MCF 10A (cell line): ENCODE data around the gene LRSAM1. TPM values are rescaled to one million over a fixed set of nuclear protein-coding genes. Genes with fewer than 3 reads are reported as not detected.
A peak's percentile ranks its signal among the peaks of the same experiment; 100 is the strongest.

Experiments
- BruUV-seq: library from RNA; stranded (reverse); fragments of 400-500 nt; replicated peaks from 2 replicates; lab custom pipeline; 2021; lab: Mats Ljungman, UMichigan
- CTCF ChIA-PET: fragments of 300-600 bp; sonication (Branson Sonifier 250); formaldehyde crosslinking; extraction: SDS; loops from one replicate; lab custom pipeline; 2021; ENCODE audit warnings: antibody characterized with exemption, inconsistent platforms; lab: Yijun Ruan, JAX
- POLR2A ChIA-PET: fragments of 300-600, 350-650 bp; sonication (Branson Sonifier 250); formaldehyde crosslinking; extraction: SDS; loops from one replicate; lab custom pipeline; 2020; ENCODE audit warnings: antibody characterized with exemption, inconsistent platforms; lab: Yijun Ruan, JAX
- DNase-seq: peaks from one replicate; pipeline ENCODE4 v3.0.0-alpha.2; 2018; ENCODE audit not compliant: unreplicated experiment
- H3K27ac Mint-ChIP-seq: one replicate; pipeline ENCODE4 v1.8.0; 2022; ENCODE audit warnings: mild to moderate bottlenecking, low read depth, mixed read lengths; ENCODE audit not compliant: unreplicated experiment
- H3K27me3 Mint-ChIP-seq: one replicate; pipeline ENCODE4 v1.8.0; 2022; ENCODE audit warnings: mixed read lengths; ENCODE audit not compliant: insufficient read depth, unreplicated experiment
- H3K36me3 Mint-ChIP-seq: one replicate; pipeline ENCODE4 v1.8.0; 2022; ENCODE audit warnings: mild to moderate bottlenecking, moderate library complexity, mixed read lengths; ENCODE audit not compliant: insufficient read depth, unreplicated experiment
- H3K4me1 Mint-ChIP-seq: one replicate; pipeline ENCODE4 v1.8.0; 2022; ENCODE audit warnings: mixed read lengths; ENCODE audit not compliant: insufficient read depth, unreplicated experiment
- H3K4me3 Mint-ChIP-seq: one replicate; pipeline ENCODE4 v1.8.0; 2022; ENCODE audit warnings: mild to moderate bottlenecking, moderate library complexity, mixed read lengths; ENCODE audit not compliant: unreplicated experiment
- H3K9me3 Mint-ChIP-seq: one replicate; pipeline ENCODE4 v1.8.0; 2022; ENCODE audit warnings: mixed read lengths; ENCODE audit not compliant: unreplicated experiment
- CTCF ChIP-seq: fragments of 200-600 bp; IDR thresholded peaks from one replicate; pipeline ENCODE4 v1.8.0; 2022; ENCODE audit warnings: antibody characterized with exemption, mild to moderate bottlenecking; ENCODE audit not compliant: unreplicated experiment
- intact Hi-C: fragments of 100-400 bp; cut with micrococcal nuclease; formaldehyde crosslinking; loops from 2 replicates; pipeline ENCODE4 v1.14.1; 2022
- total RNA-seq: library from RNA; stranded (reverse); gene quantifications from 2 replicates; pipeline ENCODE4 v1.2.3, GENCODE V29; 2022

Gene LRSAM1
- total RNA-seq, 1 experiment from 2014 or later = 23.5 TPM

GRCh38 chr9:127437497-127438264, 13.6 kb upstream of the LRSAM1 start:
- Mint-ChIP-seq H3K4me1 (no peaks in the 10 kb centered on the region), H3K27me3 (no peaks in the 10 kb centered on the region), H3K27ac (no peak overlapping the region), H3K4me3 (no peak overlapping the region), H3K36me3 (peaks cover 90% of the 10 kb centered on the region), H3K9me3 (no peaks in the 10 kb centered on the region)
- DNase-seq = no peak
- ChIA-PET CTCF (interaction anchor here (0.6 to 0.7 kb wide), 3 partner anchors 135 to 224 kb away, joined by 3 read pairs; no protein-coding TSS in a partner anchor), POLR2A (no interaction called here)
- intact Hi-C loops = no loop called here
- no TSS peak for BruUV-seq
- no peak for TF ChIP-seq CTCF

GRCh38 chr9:127438394-127438793, 12.9 kb upstream of the LRSAM1 start:
- Mint-ChIP-seq H3K36me3 (peaks cover 84% of the 10 kb centered on the region), H3K27me3 (no peaks in the 10 kb centered on the region), H3K4me1 (no peaks in the 10 kb centered on the region), H3K27ac (no peak overlapping the region), H3K4me3 (no peak overlapping the region), H3K9me3 (no peaks in the 10 kb centered on the region)
- BruUV-seq = no TSS peak
- DNase-seq = no peak
- TF ChIP-seq CTCF = no peak
- ChIA-PET POLR2A (no interaction called here), CTCF (interaction anchor here (0.6 kb wide), 1 partner anchor 225 kb away, joined by 3 read pairs; no protein-coding TSS in a partner anchor)
- intact Hi-C loops = no loop called here

- BruUV-seq = no TSS peak
- Mint-ChIP-seq H3K4me3 (no peak overlapping the region), H3K9me3 (no peaks in the 10 kb centered on the region), H3K27ac (peak overlapping the region; percentile 66), H3K27me3 (no peaks in the 10 kb centered on the region), H3K4me1 (peaks cover 40% of the 10 kb centered on the region), H3K36me3 (peaks cover 89% of the 10 kb centered on the region)
- ChIA-PET CTCF (interaction anchor here (0.6 to 0.7 kb wide), 3 partner anchors 84 to 229 kb away, joined by 3 to 4 read pairs (median 4); no protein-coding TSS in a partner anchor), POLR2A (interaction anchor here (0.8 to 2.2 kb wide), 8 partner anchors 8 to 230 kb away, joined by 3 to 12 read pairs (median 4); partner anchors contain the start of gene ZNF79)
- no peak for DNase-seq
- no peak for TF ChIP-seq CTCF
- intact Hi-C loops = loop anchor here (10.0 kb wide), 1 partner anchor 230 kb away; no protein-coding TSS in a partner anchor
Observed at GRCh38 chr9:127444283-127444920, 6.9 kb upstream of the LRSAM1 start.
